Frontal cortex (tissue), 4 donors: ENCODE data around the gene LMO7. TPM values are rescaled to one million over a fixed set of nuclear protein-coding genes. Genes with fewer than 3 reads are reported as not detected.

Experiments used
- DNase-seq, 2 donors: peaks; one replicate each; pipeline ENCODE4 v3.0.0; 2012; ENCODE audit warnings: low spot score in 2 of 2
- FAIRE-seq: peaks from 2 replicates; lab custom pipeline; 2012; peaks lifted over from hg19 to GRCh38; lab: Jason Lieb, UNC
- total RNA-seq: library from RNA; depleted of rRNA; stranded (reverse); fragments of >200 nt; gene quantifications from one replicate; pipeline ENCODE4 v1.2.3, GENCODE V29; 2014
- donor health status: control.
- donor health status: control.
- donor health status: control.

Gene LMO7
- 118 TPM for total RNA-seq

DNA sequence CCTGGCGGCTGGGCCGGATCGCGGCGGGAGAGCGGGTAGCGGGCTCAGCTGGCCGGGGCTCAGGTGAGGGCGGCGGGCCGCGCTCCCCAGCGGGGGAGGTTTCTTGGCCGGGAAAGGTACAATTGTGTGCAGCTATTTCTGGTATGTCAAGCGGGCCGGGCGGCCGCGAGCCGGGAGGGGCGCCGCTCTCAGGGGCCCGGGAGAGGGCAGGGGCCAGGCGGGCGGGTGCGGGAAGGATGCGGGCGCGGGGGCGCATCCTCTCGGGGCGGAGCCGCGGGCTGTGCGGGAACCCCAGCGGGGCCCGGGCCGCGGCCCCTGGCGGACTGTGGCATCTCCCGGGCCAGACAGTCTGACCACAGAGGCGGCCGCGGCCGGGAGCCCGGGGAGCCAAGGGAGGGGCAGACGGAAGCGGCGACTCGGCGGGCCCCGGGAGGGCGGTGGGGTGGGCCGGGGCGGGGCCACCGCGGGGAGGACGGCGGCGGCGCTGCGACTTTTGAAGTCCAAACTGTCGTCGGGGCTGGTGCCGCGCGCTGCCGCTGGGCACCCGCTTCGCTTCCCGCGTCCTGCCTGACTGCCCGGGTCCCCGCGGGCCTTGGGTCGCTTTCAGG is at the start of gene LMO7:
Gene LMO7 (plus strand): TSS at position 503 of the 608 bp plus-strand sequence. CDS start 328 bp downstream, outside the sequence.
- FAIRE-seq: no peak

DNA sequence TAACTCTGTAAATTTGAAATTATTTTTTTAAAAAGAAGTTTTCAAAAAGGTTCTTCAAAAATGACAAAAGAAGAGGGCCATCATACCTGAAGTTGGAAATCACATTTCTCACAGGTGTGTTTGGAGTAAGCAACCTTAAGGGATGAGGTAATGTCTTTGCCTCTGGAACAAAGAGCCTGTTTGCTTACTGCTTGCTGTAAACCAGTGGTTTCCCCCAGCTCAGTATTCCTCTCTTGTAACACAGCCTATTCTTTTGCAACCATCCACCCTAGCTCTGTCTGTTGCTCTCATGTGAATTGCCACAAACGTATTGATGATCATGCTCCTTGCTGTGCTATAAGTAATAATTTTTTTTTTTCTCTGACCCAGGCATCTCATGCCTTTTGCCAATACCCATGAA is 48.5 kb upstream of the LMO7 start:
- DNase-seq: no peak
- no peak for FAIRE-seq

More for the DNA sequence above, at the start of gene LMO7:
- DNase-seq: peak; percentile 64 to 66

DNA sequence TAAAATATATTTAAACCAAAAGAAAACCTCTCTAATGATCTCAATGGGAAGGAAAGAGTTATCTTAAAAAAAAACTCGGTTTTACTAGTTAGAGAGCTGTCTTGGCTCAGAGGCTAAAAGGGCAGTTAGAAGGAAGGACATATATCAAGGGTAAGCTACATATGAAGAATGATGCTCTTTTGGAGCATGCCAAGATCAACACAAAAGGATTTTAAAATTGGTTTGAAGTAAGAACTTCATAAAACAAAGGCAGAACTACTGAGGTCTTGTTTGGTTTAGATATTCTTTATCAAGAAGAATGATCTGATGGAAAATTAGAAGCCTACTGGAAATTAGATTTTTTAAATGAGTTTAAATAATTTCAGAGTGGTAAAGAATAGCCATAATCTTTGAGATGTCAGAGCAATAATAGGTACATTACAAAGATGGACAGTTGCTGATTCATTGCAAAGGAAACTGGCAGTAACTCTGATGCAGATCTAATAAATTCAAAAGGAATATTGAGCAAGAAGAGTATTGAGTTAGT is 39.4 kb upstream of the LMO7 start:
- FAIRE-seq (no peak), DNase-seq (no peak)

DNA sequence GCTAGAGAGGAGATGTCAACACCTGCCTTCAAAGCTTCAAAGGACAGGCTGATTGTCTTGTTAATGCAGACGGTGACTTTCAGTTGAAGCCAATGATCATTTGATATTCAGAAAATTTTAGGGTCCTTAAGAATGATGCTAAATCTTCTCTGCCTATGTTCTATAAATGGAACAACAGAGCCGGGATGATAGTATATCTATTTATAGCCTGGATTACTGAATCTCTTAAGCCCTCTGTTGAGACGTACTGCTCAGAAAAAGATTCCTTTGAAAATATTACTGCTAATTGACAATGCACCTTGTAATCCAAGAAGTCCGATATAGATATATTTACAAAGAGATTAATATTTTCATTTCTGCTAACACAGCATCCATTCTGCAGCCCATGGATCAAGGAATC is 35.8 kb upstream of the LMO7 start:
- no peak for FAIRE-seq
- no peak for DNase-seq

DNA sequence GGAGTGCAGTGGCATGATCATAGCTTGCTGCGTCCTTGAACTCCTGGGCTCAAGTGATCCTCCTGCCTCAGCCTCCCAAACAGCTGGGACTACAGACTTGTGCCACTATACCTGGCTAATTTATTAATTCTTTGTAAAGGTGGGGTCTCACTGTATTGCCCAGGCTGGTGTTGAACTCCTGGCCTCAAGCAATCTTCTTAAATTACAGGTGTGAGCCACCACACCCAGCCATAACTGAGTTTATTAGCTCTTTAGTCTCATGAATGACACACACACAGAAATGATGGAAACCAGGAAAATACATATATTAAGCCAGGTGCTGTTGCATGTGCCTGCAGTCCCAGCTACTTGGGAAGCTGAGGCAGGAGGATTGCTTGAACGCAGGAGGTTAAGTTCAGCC is 33.1 kb upstream of the LMO7 start:
- no peak for FAIRE-seq
- DNase-seq: no peak

DNA sequence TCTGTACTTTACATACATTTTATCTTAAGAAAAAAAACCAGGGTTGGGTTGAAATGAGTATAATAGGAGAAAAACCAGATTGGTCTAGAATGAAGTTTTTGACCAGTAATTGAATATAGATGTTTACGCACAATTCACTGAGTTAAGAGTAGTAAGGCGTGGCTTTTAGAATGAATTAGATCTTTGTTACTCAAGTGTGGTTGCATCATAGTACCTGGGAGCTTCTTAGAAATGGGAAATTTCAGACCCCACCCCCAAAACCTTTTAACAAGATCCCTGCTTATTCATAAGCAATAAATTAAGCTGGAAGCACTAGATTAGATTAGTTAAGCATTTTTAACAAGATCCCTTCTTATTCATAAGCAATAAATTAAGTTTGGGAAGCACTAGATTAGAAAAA is 28.7 kb upstream of the LMO7 start:
- FAIRE-seq: no peak

DNA sequence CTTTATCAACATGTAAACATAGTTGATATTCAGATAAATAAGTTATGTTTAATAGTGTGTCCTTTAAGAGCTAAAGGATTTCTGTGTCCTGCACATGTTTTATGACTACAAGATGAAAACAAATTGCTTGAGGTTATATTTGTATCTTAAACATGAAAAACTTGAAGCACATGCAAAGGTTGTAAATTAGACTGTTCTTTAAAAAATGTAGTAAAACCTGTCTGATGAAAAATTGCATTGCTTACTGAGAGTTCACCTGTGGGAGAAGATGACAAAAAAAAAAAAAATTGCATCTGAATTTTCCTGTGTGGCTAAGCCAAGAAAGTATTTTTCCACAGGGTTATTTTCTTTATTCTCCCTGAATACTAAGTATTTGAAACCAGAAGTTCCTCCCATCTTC is 25.7 kb upstream of the LMO7 start:
- FAIRE-seq: no peak
- DNase-seq: no peak

More for the DNA sequence above, 28.7 kb upstream of the LMO7 start:
- no peak for DNase-seq

DNA sequence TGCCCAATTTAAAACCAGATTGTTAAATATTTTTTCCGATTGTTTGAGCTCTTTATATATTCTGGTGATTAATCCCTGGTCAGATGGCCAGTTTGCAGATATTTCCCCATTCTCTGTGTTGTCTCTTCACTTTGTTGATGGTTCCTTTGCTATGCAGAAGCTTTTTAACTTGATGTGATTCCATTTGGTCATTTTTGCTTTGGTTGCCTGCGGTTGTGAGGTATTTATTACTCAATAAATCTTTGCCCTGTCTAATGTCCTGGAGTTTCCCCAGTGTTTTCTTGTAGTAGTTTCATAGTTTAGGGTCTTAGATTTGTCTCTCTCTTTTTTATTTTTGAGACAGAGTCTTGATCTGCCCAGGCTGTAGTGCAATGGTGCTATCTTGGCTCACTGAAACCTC is 23.8 kb upstream of the LMO7 start:
- FAIRE-seq (no peak), DNase-seq (no peak)

DNA sequence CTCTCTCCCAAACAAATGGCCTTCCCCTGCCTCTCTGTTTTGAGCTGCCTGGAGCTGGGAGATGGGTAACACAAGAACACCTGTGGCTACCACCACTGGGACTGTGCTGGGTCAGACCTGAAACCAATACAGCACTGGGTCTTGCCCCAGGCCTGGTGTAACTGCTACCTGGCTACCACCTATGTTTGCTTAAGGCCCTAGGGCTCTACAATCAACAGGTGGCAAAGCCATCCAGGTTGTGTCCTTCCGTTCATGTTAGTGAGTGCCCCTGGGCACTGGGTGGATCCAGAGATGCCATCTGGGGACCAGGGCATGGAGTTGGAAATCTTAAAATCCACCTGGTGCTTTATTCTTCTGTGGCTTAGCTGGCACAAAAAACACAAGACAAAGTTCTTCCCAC is 18.9 kb upstream of the LMO7 start:
- FAIRE-seq: no peak
- no peak for DNase-seq

DNA sequence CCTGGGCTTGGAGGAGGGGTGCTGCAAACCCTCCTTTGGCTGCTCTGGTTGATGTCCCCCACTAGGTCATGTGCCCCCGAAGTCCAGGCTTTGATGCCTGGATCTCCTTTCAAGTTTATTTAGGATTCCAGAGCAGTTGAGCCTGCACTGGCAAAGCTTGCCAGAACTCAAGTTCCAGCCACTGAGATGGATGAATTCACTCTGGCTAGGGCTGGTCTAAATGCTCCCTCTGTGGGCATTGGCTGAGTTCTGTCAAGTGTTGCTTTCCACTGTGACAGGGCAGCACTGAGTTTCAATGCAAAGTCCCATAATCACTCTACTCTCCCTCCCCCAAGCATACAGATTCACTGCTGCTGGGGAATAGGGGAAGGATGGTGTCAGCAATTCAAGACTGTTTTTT is 17.8 kb upstream of the LMO7 start:
- DNase-seq (no peak), FAIRE-seq (no peak)

DNA sequence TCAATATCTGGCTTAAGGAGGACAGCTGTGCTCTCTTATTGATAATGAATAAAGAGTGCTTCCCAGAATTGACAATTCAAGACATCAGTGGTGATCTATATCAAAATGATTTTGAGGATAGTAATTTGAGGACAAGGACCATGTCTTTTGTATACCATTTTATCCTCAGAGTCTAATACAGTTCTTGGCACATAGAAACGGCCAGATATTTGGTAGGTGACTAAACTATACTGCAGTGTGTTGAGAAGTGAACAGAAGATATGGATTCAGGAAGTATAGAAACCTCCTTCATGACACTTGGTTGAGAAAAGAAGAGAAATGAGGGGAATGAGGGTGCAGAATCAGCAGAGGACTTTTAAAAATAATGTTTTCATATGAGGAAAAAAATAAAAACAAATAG is 16.1 kb upstream of the LMO7 start:
- FAIRE-seq (no peak), DNase-seq (no peak)

DNA sequence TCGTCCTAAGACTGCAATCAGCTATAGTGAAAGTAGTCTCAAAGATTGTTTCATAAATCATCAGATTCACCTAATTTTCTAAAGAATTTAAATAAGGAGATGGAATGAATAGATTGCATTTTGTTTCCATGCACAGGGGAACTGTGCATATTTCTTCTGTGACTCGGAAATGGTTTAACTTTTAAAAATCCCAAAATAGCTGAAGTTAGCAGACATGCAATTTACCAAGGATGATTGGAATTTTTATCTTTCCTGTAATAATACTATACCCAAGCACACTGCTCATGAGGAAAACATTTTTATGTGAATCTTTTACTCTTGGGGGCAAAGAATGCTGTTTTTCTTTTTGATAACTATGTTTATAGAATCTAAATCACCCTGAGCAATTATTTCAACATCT is 15.0 kb upstream of the LMO7 start:
- FAIRE-seq: no peak
- no peak for DNase-seq

DNA sequence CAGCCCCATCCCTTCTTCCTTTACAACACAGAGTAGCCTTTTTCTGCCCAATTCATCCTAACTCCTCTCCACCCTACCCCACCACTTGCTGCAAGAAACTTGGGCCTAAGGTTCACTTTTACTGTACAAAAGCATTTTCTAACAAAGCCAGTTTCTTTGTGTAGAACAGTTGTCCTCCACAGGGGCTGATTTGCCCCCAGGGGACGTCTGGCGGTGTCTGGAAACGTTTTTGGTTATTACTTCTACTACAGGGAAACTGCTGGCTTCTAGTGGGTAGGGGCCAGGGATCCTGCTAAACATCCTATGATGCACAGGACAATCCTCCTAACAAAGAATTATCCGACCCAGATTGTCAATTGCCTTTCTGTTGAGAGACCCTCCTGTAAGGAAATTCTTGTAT is 7.3 kb upstream of the LMO7 start:
- DNase-seq (no peak), FAIRE-seq (no peak)

DNA sequence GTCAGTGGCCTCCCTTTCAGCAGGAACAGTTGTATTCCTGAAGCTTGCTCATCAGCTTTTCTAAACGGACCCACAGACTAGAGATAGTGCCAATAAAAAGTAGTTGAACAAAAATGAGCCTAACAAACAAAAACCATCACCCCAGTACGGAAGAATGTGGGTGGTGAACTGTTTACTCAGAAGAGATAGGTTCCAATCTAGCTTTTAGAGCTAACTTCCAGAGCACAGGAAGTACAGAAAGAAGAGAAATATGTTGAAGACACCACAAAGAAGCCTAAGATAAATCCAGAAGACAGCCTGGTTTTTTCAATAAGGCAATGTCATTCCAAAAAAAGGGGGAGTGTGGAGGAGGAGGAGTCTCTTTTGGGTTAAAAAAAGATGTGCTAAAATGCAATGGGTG is 2.8 kb upstream of the LMO7 start:
- FAIRE-seq: no peak

DNA sequence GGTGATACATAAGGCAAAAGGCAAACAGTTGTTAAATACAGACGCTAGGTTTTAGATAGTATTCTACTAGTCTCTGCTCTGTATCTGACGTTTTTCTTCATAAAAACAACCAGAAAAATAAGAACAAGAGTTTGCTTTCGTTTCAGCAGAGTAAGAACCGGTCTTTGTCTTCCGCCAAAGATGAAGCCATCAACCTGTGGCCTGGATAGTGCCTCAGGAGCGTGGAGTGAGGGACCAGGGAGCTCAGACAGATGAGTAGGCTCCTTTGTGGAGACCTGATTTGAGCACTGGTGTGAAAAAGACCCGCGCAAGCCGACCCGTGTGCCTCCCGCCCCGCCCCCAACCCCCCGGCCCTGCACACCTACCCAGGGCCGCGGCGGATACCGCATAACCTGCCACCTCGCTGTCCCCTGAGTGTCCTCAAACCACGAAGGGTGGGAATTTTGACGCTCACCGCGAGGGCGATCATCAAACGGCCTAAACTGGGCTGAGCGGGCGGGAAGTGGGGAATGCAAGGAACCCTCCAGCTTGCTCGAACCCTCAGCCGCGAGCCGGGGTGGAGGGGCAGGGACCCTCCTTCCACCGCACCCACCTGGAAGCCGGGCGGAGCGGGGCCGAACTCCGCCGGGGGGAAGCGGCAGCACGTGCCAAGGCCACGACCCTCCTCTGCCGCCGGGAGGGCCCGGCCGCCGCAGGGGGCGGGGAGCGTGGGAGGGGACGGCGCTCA is 866 bp upstream of the LMO7 start:
- FAIRE-seq (no peak), DNase-seq (peak in 1 of 2 donors; percentile 27)

More for the DNA sequence above, 2.8 kb upstream of the LMO7 start:
- no peak for DNase-seq

DNA sequence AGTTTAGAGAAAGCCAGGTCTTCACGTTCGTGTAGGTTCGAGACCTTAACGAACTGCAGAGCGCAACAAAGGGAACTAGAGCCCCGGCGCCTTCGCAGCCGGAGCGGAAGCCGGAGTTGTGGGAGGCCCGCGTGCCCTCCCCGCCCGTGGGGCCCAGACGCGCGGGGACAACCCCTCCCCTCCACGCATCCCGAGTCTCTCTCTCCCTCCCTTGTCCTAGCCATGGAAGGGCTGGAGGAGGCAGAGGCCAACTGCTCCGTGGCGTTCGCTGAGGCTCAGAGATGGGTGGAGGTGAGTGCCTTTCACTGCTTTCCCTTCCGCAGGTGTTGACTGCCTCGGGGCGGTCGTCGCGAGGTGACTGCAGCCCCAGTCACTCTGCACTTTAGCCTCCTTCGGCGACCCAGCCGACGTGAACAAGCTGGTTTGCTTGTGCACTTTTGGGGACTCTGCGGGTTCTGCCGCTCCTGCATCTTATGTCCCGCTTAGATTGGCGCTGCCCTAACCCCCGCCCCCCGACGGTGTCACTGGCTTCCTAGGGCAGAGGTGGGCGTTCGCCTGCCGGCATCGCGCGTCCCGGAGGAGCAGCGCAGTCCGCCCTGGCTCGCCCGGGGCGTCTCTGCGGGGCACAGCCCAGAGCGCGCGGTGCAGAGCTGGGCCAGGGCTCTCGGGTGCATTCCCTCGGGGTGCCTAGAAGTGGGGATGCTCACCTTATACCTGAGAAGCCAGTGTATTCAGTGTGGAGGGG is 478 bp downstream of the LMO7 start:
- FAIRE-seq: no peak
- peak; percentile 8 to 40 for DNase-seq

DNA sequence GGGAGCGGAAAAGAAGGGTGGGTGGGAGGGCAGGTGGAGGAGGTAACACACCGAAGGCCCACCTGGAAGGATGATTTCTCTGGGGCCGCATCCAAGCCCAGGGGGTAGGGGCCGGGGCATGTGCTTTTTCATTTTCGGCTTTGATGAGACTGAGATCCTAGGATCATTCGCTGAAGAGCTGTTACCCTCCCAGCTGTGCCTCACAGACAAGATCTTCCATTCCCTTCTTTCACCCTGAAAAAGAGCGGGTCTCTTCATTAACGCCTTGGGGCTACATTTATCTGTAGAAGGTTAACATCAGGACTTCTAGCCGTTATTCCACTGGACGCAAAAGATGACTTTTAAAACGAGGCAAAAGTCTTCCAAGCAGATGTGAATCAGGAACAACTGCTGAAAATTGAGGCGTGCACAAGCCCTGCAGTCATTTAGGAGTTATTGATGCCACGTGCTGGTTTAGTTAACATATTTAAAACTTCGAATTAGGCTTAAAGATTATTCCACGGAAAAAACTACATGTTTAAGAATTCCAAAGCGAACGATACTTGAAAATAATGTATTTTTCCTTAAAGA is 1.1 kb downstream of the LMO7 start:
- DNase-seq (no peak), FAIRE-seq (no peak)

DNA sequence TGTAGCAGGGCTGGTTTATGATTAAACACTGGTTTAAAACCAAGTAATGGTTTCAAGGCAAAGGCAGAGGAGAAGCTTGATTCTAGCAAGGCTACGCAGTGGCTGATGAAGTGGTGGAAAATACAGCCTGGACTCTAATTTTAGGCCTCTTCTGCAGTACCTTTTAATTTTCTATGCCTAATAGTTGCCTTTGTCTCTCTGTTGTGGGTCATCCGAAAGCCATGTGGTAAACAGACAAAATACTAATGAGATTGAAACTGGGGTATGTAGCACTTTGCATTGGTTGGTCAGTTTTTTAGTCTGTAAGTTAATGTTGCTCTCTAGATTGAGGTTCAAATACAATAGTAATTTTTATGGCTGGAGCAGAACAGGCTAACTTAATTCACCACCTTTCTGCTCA is 3.3 kb downstream of the LMO7 start:
- DNase-seq: no peak
- FAIRE-seq: no peak

DNA sequence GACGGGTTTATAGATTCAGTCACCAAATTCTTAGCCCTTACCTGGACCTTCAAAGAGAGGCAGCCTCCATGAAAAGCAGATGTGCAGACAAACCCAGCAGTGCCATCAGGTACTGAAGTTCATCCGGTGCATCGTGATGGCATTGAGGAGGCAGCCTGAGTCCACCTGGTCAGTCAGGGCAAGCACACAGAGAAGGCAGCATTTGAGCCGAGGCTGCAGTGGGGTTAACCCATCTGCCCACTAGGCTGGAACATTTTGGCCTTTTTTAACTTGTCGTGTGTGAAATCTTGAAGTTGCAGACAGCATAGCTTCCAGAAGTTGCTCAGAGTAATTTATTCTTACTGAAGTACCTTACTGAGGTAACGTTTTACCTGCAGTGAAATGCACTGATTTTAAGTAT is 4.9 kb downstream of the LMO7 start:
- no peak for DNase-seq
- no peak for FAIRE-seq

DNA sequence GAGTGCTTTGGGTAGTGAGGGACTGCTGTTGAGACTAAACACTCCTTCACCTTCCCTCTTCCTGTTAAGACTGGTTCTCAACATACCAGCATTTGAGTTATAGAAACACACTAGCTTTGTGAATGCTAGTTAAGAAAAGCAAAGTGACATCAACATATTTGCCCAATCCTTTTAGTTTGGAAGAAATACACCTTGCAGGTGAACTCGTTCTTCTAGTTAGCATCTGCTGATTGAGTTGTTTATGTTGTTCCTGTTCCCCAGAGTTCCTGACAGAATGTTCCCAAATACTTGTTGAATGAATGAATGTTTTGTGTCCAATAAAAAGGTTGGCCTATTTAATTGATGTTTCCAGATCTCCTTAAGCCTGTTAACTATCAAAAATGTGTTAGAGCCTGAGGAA is 7.1 kb downstream of the LMO7 start:
- no peak for FAIRE-seq
- DNase-seq: no peak

DNA sequence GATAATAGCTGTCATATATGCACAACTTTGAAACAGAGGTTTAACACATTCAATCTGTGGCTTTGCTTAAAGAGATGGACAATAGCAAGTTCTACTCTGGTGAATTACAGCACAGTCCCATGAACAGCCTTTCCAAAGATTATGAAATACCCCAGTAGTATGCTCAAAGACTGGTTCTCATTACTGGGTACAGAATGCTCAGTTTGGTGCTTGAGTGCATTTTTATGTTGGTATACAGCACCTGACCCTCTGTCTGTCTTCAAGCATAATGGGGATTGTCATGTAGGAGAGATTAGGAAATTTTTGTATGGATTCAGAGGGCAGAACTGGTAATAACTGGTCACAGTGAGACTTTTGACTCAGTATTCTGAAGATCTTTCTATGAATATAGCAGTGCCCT is 7.6 kb downstream of the LMO7 start:
- FAIRE-seq (no peak), DNase-seq (no peak)
